NCI-H446 treated with DMSO at 0.1 percent for 48 hours (cell line): ENCODE data around the gene KIAA0040.
A peak's percentile ranks its signal among the peaks of the same experiment; 100 is the strongest.
"Not testable (repeated sequence)": the region's sequence is repeated elsewhere in the genome, so short reads cannot be mapped to it uniquely, and the experiment has no call there.

ENCODE experiments used
- DNase-seq: peaks from one replicate; lab custom pipeline; 2025; lab: John Stamatoyannopoulos, UW

Gene KIAA0040

DNA sequence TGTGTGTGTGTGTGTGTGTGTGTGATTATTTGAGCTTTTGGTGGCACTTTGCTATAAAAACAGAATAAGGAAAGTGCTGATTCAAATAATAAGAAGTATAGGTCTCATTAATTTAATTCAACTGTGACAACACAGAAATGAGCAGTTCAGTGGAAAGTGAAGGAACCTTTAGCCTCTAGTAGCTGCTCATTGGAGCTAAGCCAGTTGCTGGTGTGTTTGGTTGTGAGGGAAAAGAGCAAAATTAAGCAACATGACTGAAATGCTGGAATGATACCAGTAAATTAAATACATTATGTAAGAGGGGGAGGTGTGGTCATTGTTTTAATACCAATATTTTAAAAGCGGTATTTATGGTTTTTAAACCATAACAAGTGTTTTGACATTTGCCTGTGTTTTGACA lies 55.2 kb downstream of the KIAA0040 start:
- no peak for DNase-seq

GRCh38 chr1:175136246-175136645 lies 56.3 kb downstream of the KIAA0040 start:
- DNase-seq: no peak

DNA sequence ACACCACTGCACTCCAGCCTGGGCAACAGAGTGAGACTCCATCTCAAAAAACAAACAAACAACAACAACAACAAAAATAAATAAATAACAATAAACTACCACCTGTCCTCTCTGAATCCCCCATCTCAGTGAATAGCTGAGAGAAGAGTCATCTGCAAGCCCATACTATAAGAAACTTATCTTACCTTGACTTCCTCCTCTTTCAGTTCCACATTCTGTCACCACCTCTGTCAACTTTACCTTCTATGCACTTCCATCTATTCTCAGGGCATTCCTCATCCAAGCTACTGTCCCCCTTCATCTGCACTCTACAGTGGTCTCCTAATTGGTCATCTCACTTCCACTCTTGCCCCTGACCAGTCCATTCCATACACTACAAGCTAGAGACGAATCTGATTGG lies 58.1 kb downstream of the KIAA0040 start:
- DNase-seq: no peak

DNA sequence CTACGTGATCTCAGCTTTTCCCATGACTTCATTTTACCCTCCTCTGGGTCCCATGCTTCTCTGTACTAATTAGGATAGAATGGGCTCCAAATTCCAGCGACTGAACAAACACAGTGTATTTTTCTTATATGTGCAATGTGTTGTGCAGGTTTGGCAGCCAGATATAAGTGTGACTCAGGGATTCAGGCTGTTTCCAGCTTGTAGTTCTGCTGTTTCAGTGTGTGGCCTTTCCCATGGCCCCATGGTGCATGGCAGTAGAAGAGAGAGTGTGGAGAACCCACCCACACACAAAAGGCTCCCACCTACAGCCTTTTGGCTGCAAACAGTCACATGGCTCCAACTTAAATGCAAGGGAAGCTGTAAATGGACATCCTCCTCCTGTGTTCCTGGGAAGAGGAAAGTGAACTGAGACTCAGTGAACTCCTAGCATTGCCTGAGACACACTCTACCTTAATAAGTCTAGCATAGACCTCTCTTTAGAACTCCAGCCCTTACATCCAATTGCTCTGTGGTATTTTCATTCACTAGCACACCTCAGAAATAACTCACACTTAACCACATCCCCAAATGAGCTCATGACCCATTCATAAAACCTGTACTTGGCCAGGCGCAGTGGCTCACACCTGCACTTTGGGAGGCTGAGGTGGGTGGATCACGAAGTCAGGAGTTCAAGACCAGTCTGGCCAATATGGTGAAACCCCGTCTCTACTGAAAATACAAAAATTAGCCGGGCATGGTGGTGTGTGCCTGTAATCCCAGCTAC lies 58.7 kb downstream of the KIAA0040 start:
- no peak for DNase-seq

DNA sequence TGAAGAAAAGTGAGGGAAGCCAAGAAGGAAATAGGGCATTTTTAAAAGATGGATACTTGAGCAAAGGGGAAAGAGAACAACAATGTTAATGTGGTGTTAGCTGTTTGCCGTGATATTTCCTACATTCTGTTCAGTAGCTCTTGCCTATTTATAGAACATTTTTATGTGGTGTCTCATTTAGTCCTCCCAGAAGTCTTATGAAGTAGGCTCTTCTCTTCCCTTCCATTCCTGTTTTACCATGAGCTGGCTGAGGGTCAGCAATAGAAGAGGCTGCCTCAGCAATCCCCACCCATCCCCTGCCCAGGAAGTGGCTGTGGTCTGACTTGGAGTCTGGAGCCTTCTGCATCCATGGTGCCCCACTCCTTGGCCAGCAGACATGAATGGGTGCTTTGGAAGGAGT lies 60.1 kb downstream of the KIAA0040 start:
- DNase-seq: no peak

- DNase-seq: no peak
Measured at GRCh38 chr1:175131095-175131494, 61.5 kb downstream of the KIAA0040 start.

GRCh38 chr1:175130649-175131045 lies 61.9 kb downstream of the KIAA0040 start:
- DNase-seq: no peak

GRCh38 chr1:175129997-175130648 lies 62.5 kb downstream of the KIAA0040 start:
- DNase-seq: no peak

DNA sequence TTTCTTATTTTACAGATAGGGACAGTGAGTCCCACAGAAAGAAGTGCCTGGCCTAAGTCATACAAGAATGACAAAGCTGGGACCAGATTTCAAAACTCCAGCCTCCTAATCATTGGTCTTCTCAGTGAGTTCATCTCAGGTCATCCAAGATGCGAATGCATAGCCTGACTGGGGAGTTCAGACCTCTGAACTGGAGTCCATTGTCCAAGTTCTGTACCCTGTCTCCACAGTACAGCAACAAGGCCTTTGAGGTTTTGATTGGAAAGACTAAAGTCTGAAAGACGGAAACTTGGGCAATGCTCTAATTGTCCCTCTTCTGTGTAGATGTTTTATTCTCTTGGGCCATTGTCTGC lies 63.0 kb downstream of the KIAA0040 start:
- DNase-seq: no peak

DNA sequence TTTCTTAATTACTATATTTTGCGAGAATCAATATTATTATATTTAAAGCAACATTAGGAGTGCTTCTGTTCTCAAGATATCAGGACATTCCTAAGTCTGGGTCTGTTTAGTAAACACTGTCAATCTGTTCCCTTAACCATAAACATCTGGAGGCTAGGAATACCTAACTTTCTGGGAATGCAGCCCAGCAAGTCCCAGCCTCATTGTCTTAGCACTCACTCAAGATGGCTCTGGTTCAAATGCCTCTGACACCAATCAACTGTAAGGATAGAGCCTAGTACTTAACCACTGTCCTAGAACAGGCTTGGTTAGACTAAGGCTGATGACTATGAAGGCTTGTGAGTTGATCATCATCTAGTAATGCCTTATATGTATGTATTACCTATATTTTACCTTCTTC lies 63.4 kb downstream of the KIAA0040 start:
- DNase-seq: peak; percentile 16

DNA sequence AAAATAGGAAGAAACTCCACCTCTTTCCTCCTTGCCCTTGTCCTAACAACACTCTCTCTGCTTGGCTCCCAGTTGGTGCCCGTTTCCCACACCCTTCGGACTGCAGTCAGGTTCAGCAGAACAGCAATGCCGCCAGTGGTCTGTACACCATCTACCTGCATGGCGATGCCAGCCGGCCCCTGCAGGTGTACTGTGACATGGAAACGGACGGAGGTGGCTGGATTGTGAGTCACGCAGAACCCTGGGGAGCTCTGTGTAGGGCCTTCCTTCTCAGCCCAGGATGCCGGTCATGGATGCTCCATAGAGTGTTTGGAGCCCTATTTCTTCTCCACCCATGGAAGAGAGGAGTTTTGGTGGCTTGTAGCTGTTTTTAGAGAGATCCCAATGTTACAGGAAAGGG lies 64.1 kb downstream of the KIAA0040 start:
- no peak for DNase-seq

GRCh38 chr1:175127565-175127964 lies 65.0 kb downstream of the KIAA0040 start:
- DNase-seq: no peak

GRCh38 chr1:175126347-175126746 lies 66.2 kb downstream of the KIAA0040 start:
- no peak for DNase-seq

DNA sequence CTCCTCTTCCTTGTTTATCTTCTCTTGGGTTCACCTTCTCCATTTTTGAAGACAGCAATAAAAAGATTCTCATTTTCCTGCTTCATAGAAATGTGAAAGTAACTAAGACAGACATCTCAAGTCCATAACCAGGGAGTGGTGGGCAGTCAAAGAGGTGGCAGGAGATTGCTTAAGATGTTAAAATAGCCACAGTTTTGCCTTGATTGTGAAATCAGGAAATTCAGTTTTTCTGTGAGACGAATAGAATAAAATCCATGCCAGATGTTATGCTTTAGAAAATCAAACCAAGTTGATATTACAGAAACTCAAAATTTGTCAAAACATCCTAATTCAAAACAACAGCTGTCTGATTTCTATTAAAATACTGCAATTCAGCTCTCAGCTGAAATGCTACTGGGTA lies 67.7 kb downstream of the KIAA0040 start:
- no peak for DNase-seq

- no peak for DNase-seq
Measured at GRCh38 chr1:175120511-175120910, 72.1 kb downstream of the KIAA0040 start.

DNA sequence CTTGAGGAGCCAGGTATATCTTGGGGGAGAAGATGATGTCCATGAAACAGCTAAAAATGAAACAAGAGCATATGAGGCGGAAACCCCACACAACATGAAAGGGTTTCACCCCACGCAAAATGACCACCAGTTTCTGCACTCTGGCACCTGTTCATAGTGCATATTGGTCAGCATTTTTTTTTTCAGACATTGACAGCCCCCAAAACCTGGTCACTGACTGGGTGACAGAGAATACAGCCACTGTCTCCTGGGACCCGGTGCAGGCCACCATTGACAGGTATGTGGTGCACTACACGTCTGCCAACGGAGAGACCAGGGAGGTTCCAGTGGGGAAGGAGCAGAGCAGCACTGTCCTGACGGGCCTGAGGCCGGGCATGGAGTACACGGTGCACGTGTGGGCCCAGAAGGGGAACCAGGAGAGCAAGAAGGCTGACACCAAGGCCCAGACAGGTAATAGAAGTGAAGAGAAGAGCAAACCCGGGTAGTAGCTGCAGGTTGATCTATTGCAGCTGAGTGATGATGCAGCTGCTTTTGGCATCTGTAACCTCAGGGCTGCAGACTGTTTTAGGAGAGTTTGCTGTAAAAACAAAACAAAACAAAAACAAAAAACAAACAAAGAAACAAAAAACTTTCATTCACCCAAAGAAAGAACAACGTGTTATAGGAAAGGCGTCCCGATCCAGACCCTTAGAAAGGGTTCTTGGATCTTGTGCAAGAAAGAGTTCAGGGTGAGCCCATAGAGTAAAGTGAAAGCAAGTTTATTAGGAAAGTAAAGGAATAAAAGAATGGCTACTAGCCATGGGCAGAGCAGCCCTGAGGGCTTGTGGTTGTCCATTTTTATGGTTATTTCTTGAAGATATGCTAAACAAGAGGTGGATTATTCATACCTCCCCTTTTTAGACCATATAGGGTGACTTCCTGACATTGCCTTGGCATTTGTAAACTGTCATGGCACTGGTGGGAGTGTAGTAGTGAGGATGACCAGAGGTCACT lies 73.9 kb downstream of the KIAA0040 start:
- DNase-seq: no peak

DNA sequence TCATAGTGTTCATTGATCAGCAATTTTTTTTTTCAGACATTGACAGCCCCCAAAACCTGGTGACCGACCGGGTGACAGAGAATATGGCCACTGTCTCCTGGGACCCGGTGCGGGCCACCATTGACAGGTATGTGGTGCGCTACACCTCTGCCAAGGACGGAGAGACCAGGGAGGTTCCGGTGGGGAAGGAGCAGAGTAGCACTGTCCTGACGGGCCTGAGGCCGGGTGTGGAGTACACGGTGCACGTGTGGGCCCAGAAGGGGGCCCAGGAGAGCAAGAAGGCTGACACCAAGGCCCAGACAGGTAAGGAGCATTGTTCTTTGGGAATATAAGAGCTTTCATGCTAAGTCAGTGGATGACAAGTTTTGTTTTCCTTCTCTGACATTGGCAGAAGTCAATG lies 75.7 kb downstream of the KIAA0040 start:
- DNase-seq: no peak

GRCh38 chr1:175116210-175116798 lies 76.3 kb downstream of the KIAA0040 start:
- DNase-seq: no peak

- no peak for DNase-seq
Measured at GRCh38 chr1:175114996-175115395, 77.6 kb downstream of the KIAA0040 start.

- DNase-seq: not testable (repeated sequence)
Measured at GRCh38 chr1:175108331-175108820, 84.2 kb downstream of the KIAA0040 start.
